ENCODE data around the gene SUN1. TPM values are rescaled to one million over a fixed set of nuclear protein-coding genes. Genes with fewer than 3 reads are reported as not detected.

SUN1 gene
- polyA plus RNA-seq, 3 donors = 44.2 to 154 (median 51.5) TPM

GRCh38 chr7:915291-916218, 83.3 kb downstream of the SUN1 start:
- Mint-ChIP-seq H3K36me3 (peaks cover 42 to 56% of the 10 kb centered on the region in 2 donors), H3K4me3 (no peak overlapping the region), H3K9me3 (peaks cover 0 to 7% (median 0%) of the 10 kb centered on the region in 7 donors), H3K27me3 (ENCODE audit: low read depth in 3 of 3) (peaks cover 0 to 3% (median 0%) of the 10 kb centered on the region in 3 donors), H3K27ac (peak overlapping the region in 3 of 7 donors; percentile 21 to 47 (median 44)), H3K4me1 (peaks cover 52% of the 10 kb centered on the region)
- Histone ChIP-seq H3K27ac (ENCODE audit: low read depth in 1 of 2, low read length in 2 of 2) (no peak overlapping the region), H4K20me1 (ENCODE audit: insufficient read depth, low read length) (peaks cover 36% of the 10 kb centered on the region), H3K36me3 (replicated peaks in 1 of 2; ENCODE audit: control insufficient read depth in 1 of 2, insufficient read depth in 2 of 2, low read length in 2 of 2) (peaks cover 27 to 32% of the 10 kb centered on the region in 2 donors), H3K4me2 (replicated peaks; ENCODE audit: extremely low read depth, low read length, poor library complexity, severe bottlenecking) (no peak overlapping the region), H3K27me3 (ENCODE audit: control insufficient read depth in 2 of 2, insufficient read depth in 2 of 2, low read length in 2 of 2) (no peaks in the 10 kb centered on the region), H3K79me2 (ENCODE audit: insufficient read depth, low read length) (peaks cover 55% of the 10 kb centered on the region), H3K9ac (ENCODE audit: insufficient read depth, low read length, poor library complexity, severe bottlenecking) (no peak overlapping the region), H3K4me1 (ENCODE audit: control insufficient read depth in 1 of 2, insufficient read depth in 2 of 2, low read length in 2 of 2) (peaks cover 45 to 67% of the 10 kb centered on the region in 2 donors), H3K4me3 (replicated peaks in 1 of 3; ENCODE audit: low read depth in 2 of 3, low read length in 3 of 3) (no peak overlapping the region), H3K9me3 (replicated peaks in 1 of 2; ENCODE audit: control insufficient read depth in 1 of 2, insufficient read depth in 1 of 2, low read length in 2 of 2) (no peaks in the 10 kb centered on the region), H2AFZ (ENCODE audit: insufficient read depth, low read depth, low read length, poor library complexity, severe bottlenecking) (no peak overlapping the region)
- 95% methylated on average over 41 of the region's 43 CpGs for WGBS (ENCODE audit: insufficient coverage)
- TF ChIP-seq CTCF (IDR thresholded peaks at IDR 0.05) = no peak
- no peak for DNase-seq
- intact Hi-C loops (cut with micrococcal nuclease) = no loop called here

- WGBS (ENCODE audit: insufficient coverage) = 100% methylated on average over 8 of the region's 17 CpGs
Observed at GRCh38 chr7:916291-916941, 84.1 kb downstream of the SUN1 start.

More at GRCh38 chr7:916291-916941, 84.1 kb downstream of the SUN1 start:
- no peak for DNase-seq
- Histone ChIP-seq H3K27ac (ENCODE audit: low read depth in 1 of 2, low read length in 2 of 2) (no peak overlapping the region), H3K79me2 (ENCODE audit: insufficient read depth, low read length) (peaks cover 63% of the 10 kb centered on the region), H3K27me3 (ENCODE audit: control insufficient read depth in 2 of 2, insufficient read depth in 2 of 2, low read length in 2 of 2) (no peaks in the 10 kb centered on the region), H2AFZ (ENCODE audit: insufficient read depth, low read depth, low read length, poor library complexity, severe bottlenecking) (no peak overlapping the region), H3K4me1 (ENCODE audit: control insufficient read depth in 1 of 2, insufficient read depth in 2 of 2, low read length in 2 of 2) (peaks cover 39 to 67% of the 10 kb centered on the region in 2 donors), H3K4me3 (replicated peaks in 1 of 3; ENCODE audit: low read depth in 2 of 3, low read length in 3 of 3) (no peak overlapping the region), H3K4me2 (replicated peaks; ENCODE audit: extremely low read depth, low read length, poor library complexity, severe bottlenecking) (no peak overlapping the region), H3K36me3 (replicated peaks in 1 of 2; ENCODE audit: control insufficient read depth in 1 of 2, insufficient read depth in 2 of 2, low read length in 2 of 2) (peaks cover 32 to 41% of the 10 kb centered on the region in 2 donors), H4K20me1 (ENCODE audit: insufficient read depth, low read length) (peaks cover 36% of the 10 kb centered on the region), H3K9ac (ENCODE audit: insufficient read depth, low read length, poor library complexity, severe bottlenecking) (no peak overlapping the region), H3K9me3 (replicated peaks in 1 of 2; ENCODE audit: control insufficient read depth in 1 of 2, insufficient read depth in 1 of 2, low read length in 2 of 2) (no peaks in the 10 kb centered on the region)
- H3K27me3 Mint-ChIP-seq (ENCODE audit: low read depth in 3 of 3) = peaks cover 0 to 3% (median 0%) of the 10 kb centered on the region in 3 donors
- peak overlapping the region in 2 of 7 donors; percentile 13 to 50 for H3K27ac Mint-ChIP-seq
- TF ChIP-seq CTCF (IDR thresholded peaks at IDR 0.05) = no peak
- H3K36me3 Mint-ChIP-seq = peaks cover 49 to 65% of the 10 kb centered on the region in 2 donors
- no peak overlapping the region for H3K4me3 Mint-ChIP-seq
- H3K4me1 Mint-ChIP-seq = peaks cover 54% of the 10 kb centered on the region
- intact Hi-C loops (cut with micrococcal nuclease) = no loop called here
- peaks cover 0 to 7% (median 0%) of the 10 kb centered on the region in 7 donors for H3K9me3 Mint-ChIP-seq
